Hematopoietic multipotent progenitor cell treated with erythropoietin and hydrocortisone succinate and interleukin-3 and kit ligand, for 17 days (in vitro differentiated cells): Measurements from ENCODE around the gene TTC9B.
"Not testable (repeated sequence)": the region's sequence is repeated elsewhere in the genome, so short reads cannot be mapped to it uniquely, and the experiment has no call there.

ENCODE experiments used
- DNase-seq: peaks from one replicate; pipeline ENCODE4 v3.0.0-alpha.2; 2015; ENCODE audit warnings: low spot score

Gene TTC9B

DNA sequence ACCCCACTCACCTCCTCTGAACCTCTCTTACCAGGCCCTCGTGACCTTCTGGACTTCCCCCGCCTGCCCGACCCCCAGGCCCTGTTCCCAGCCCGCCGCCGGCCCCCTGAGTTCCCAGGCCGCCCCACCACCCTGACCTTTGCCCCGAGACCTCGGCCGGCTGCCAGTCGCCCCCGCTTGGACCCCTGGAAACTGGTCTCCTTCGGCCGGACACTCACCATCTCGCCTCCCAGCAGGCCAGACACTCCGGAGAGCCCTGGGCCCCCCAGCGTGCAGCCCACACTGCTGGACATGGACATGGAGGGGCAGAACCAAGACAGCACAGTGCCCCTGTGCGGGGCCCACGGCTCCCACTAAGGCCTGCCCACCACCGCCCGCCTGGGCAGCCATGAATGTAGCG is 3.2 kb downstream of the TTC9B start:
- no peak for DNase-seq

DNA sequence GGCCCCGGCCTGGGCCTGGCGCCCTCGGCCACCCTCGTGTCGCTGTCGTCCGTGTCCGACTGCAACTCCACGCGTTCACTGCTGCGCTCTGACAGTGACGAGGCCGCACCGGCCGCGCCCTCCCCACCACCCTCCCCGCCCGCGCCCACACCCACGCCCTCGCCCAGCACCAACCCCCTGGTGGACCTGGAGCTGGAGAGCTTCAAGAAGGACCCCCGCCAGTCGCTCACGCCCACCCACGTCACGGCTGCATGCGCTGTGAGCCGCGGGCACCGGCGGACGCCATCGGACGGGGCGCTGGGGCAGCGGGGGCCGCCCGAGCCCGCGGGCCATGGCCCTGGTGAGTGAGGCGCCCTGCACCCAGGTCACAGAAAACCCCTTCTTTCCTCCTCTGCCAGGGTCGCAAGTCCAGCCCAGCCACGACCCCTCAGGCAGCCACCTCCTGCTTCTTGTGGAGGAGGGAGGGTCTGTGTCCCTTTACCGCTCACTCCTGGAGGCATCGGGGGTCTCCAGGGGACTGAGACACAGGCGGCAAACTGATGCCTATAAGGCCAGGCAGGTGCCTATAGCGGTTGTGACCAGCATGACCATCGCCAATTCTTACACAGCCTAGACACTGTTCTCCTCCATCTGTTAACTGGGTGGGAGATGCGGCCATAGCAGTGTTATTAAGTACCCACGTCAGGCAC is 4.2 kb downstream of the TTC9B start:
- DNase-seq, result no peak

DNA sequence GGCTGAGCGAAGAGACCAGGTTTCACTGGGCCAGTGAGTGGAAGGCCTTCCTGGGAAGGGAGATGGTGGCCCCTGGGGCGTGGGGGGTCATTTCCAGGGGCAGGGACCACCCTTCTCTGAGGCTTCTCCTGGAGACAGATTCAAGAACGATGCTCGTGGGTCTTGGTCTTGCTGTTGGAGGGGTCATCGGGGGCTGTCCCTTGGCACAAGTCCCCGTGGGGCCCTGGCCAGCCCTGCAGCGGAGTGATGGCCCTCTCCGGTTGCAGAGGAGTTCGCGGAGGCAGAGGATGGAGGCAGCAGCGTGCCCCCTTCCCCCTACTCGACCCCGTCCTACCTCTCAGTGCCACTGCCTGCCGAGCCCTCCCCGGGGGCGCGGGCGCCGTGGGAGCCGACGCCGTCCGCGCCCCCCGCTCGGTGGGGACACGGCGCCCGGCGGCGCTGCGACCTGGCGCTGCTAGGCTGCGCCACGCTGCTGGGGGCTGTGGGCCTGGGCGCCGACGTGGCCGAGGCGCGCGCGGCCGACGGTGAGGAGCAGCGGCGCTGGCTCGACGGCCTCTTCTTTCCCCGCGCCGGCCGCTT is 4.8 kb downstream of the TTC9B start:
- no peak for DNase-seq

DNA sequence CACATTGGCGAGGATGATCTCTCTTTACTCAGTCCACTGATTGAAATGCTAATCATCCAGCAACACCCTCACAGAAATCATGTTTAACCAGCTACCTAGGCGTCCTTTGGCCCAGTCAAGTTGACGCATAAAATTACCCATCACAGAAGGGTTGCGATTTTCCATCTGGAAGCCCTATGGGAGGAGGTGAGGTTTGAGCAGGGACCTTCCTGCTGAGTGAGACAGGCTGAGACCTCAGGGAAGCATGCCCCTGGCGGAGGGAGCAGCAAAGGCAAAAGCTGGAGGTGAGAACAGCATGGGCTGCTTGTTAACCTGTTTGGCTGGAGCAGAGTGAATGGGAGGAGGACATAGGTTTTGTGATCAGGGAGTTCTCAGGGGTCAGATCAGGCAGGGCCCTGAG is 7.3 kb downstream of the TTC9B start:
- no peak for DNase-seq

DNA sequence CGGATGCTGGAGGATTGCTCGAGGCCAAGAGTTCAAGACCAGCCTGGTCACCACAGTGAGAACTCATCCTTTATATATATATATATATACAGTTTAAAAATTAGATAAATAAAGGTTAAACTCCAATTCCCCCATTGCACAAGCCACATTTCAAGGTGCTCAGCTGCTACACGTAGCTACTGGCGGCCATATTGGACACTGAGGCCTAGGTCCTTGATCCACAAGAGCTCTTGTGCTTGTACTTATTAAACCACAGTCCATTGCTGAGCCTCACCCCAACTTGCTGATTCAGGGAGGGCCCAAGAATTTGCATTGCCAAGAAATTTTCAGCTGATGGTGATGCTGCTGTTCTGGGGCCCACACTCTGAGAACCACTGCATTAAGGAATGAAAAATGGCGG is 9.6 kb downstream of the TTC9B start:
- DNase-seq, result no peak

DNA sequence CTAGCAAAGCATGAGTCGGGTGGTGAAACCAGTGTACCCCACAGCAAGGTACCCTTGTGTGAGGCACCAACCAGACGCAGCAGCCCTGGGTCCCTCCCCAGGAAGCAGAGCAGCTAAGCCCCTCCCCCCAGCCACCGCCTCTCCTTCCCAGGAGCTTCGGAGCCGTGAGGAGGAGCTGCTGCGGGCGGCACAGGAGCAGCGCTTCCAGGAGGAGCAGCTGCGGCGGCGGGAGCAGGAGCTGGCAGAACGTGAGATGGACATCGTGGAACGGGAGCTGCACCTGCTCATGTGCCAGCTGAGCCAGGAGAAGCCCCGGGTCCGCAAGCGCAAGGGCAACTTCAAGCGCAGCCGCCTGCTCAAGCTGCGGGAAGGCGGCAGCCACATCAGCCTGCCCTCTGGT is 12.4 kb downstream of the TTC9B start:
- no peak for DNase-seq

DNA sequence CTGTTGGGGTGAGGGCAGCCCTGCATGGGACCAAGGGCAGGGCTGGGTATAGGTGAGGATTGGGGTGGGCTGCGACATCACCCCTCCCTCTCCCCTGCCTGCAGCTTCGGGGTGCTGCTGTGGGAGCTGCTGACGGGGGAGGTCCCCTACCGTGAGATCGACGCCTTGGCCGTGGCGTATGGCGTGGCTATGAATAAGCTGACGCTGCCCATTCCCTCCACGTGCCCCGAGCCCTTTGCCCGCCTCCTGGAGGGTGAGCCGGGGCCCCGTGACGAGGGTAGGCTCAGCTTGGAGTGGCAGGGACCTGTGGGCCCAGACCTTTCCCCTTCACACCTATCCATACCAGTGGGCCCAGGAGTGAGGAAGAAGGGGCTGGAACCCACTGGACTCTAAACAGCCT is 13.8 kb downstream of the TTC9B start:
- no peak for DNase-seq

DNA sequence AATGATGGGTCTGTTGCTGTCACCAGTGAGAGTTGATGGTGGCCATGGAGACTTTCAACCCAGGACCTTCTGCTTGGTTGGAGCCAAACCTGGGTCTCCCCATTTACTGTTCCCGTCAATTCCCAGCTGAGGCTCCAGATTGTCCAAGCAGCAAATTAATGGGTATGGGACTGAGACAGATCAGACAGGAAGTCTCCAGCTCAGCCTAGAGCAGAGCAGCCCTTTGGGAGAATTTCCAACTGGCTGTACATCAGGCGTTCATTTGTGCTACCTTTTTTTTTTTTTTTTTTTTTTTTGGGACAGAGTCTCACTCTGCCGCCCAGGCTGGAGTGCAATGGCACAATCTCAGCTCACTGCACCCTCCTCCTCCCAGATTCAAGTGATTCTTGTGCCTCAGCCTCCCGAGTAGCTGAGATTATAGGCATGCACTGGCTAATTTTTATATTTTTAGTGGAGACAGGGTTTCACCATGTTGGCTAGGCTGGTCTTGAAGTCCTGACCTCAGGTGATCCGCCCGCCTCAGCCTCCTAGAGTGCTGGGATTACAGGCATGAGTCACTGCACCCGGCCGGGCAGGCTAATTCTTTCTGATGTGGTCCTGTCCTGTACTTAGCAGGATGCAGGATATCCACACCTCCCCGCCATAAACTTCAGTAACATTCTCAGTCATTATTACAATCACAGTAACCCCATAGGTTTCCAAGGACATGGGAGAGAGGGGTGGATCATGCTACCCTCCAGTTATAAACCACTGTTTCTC is 17.7 kb downstream of the TTC9B start:
- DNase-seq, result no peak

DNA sequence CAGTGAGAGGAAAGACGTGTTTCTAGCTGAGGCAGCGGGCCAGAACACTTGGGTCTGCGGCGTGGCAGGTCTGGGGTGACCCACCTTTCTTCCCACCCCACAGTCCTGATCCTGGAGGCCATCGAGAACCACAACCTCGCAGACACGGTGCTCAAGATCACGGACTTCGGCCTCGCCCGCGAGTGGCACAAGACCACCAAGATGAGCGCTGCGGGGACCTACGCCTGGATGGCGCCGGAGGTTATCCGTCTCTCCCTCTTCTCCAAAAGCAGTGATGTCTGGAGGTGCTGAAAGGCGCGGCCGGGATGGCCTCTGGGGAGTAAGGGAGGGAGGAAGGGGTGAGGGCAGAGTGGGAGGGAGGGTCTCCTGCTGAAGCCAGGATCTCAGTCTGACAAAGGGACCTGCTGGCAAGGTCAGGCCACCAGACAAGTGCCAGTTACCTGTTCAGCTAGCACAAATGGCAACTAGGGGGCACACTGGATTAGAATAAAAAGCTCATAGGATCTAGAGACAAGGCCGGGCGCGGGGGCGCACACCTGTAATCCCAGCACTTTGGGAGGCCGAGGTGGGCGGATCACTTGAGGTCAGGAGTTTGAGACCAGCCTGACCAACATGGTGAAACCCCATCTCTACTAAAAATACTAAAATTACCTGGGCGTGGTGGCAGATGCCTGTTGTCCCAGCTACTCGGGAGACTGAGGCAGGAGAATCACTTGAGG is 19.8 kb downstream of the TTC9B start:
- DNase-seq, result no peak

DNA sequence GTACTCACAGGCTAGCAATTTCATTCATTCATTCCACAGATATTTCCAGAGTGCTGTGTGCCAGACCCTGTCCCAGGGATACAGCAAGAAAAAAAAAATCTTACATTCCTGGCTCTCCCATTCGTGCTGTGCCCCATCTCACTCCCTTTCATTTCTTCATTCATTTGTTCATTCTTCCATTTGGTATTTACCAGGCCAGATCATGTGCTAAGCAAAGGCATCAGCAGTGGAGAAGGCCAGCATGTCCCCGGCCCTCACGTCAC is 24.7 kb downstream of the TTC9B start:
- DNase-seq, result no peak

DNA sequence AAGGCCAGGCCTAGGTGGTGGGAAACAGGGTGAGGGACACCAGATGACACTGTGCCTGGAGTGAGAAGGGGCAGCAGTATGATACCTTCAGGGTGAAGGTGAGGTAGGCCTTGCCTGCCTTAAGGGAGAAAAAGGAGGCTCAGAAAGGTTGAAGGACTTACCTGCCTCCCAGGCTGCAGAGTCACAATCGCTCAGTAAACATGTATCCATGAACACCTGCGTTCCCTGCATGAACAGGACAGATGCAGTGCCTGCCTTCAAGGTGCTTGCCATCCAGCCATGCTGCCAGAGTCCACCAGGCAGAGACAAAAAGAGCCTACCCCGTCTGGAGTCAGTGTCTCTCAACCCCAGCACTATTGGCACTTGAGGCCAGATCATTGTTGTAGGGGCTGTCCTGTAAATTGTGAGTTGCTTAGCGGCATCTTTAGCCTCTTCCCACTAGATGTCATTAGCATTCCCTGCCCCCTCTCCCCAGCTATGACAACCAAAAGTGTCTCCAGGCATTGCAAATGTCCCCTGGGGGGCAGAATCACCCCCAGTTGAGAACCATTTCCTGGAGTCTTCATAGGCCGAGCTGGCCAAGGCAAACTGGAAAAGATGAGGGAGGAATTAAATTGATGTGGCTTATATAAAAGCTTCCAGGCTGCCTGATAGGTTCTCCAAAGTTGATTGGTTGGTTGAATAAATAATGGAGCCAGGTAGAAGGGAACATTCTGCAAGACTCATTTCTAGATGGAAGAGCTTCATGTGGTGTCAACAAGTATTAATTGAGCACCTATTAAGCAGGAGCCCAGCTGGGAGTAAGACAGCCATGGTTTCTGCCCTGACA is 25.2 kb downstream of the TTC9B start:
- DNase-seq, result no peak

DNA sequence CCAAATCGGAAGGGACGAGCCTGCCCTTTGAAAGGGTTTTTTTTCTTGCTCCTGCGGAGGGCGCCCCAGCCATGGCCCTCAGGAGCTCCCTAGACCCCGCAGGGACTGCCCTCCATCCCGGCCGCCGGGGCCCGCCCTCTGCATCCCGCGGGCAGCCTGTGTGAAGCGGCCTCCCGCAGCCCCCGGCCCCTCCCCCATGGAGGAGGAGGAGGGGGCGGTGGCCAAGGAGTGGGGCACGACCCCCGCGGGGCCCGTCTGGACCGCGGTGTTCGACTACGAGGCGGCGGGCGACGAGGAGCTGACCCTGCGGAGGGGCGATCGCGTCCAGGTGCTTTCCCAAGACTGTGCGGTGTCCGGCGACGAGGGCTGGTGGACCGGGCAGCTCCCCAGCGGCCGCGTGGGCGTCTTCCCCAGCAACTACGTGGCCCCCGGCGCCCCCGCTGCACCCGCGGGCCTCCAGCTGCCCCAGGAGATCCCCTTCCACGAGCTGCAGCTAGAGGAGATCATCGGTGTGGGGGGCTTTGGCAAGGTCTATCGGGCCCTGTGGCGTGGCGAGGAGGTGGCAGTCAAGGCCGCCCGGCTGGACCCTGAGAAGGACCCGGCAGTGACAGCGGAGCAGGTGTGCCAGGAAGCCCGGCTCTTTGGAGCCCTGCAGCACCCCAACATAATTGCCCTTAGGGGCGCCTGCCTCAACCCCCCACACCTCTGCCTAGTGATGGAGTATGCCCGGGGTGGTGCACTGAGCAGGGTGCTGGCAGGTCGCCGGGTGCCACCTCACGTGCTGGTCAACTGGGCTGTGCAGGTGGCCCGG is 26.1 kb downstream of the TTC9B start:
- DNase-seq, result no peak

DNA sequence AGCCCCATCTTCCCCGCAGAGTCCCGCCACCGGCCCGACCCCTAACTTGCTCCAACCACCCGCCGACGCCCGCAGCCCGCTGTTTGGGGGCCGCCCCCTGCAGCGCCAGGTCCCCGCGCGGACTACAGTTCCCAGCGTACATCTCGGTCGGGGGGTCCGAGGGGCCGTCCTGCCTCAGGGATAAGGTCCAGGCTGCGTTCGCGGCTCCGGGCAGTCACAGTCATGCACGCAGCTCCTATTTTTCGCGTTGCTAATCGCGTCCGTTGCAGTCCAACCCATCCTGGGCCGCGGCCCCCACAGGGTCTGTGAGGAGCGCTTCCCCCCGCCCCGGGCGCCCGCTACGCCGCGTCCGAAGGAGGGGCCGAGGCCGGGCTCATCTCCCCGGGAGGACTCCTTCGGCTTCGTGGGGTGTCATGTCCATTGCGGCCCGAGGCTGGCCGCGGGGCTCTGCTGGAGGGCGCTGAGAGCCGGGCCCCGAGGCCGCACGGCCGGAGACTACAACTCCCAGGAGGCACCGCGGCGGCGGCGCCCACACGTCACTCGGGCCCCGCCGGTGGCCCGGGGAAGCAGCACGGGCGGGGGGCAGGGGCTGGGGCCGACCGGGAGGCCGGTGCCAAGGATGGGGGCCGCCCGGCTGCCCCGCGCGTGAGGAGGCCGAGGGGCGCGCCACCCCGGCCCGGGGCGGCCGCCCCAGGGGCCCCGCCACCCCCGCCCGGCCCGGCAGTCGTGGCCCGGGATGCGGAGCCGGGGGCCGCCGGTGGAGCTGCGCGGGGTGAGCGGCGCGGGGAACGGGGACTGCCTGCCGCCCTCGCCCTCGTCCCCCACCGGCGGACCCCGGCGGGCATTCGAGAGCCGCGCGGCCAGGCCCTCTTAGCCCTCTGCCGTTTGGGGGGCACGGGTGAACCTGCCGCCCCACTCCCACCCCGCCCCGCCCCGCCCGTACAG is 27.0 kb downstream of the TTC9B start, which contains the start of gene MAP3K10:
Gene MAP3K10, plus strand, starts transcription at position 536 of the 945 bp plus-strand sequence. CDS start 606 bp downstream, outside the sequence.
- peak; percentile 53 for DNase-seq

DNA sequence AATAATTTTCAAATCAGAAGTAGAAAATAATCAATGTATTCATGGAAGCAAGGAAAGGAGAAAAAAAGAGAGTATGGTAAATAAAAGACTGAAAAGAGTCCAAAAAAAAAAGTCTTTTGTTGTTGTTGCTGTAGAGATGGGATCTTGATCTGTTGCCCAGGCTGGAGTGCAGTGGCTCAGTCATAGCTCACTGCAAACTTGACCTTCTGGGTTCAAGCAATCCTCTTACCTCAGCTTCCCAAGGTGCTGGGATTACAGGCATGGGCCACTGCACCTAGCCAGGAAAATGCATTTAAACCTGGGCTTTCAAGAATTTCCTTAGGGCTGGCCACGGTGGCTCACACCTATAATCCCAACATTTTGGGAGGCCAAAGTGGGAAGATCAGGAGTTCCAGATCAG is 33.9 kb downstream of the TTC9B start:
- no peak for DNase-seq

DNA sequence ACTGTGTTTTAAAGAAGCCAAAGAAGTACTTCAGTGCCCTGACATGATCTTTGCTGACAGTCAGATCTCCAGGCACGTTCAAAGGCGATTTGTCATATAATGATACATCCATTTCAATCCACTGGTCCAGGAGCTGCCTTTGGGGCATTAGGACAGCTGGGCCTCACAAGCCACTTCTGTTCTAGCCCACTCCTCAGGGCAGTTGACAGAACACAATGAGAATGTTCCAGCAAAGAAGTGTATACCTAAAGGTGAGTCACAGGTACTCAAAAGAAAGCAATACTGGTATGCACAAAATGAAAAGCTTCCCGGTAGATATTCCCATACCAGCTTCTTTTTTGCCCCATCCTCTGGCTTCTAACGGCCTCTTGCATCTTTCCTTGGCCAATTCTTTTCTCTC is 39.4 kb downstream of the TTC9B start:
- DNase-seq, result no peak

DNA sequence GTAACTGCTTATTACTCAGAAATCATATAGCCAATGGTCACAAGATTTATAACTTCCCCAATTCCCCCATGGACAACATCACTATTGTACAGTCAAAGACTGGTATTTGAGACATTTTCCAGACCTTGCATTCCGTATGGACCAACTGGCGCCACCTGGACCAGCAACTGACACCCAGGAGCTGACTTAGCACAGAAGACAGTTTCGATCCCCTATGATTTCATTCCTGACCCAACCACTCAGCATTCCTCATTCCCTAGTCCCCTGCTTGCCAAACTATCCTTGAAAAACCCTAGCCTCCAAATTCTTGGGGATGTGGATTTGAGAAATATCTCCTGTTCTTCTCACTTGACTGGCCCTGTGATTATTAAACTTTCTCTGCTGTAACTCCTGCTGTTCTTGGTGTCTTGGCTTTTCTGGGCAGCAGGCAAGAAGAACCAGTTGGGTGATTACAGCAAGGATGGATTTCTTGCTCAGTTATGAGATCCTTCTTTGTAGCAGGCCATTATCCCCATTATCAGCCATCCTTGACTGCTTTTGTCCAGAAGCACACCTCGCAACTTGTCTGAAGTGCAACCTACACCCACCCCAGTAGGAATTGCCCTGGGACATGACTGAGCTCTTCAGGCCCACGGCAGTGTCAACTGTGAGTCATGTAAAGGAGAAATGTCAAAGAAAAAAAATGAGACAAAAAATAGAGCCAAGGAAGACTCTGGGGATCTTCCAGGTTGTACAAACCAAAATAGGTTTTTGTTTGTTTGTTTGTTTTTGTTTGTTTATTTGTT is 40.7 kb downstream of the TTC9B start:
- DNase-seq, result no peak

DNA sequence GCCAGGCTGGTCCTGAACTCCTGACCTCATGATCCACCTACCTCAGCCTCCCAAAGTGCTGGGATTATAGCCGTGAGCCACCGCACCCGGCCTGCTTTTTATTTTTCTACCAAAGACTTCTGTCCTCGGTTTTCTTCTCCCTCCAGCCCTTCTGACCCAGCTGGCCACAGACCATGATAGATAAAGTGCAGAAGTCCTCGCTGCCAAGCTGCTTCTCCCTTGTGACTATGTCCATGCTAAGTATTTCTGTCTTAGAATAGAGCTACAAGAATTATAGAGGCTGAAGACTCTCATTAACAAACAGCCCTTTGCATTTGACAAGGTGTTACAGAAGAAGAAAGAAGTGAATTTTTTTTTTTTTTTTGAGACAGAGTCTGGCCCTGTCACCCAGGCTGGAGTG is 42.4 kb downstream of the TTC9B start:
- no peak for DNase-seq

DNA sequence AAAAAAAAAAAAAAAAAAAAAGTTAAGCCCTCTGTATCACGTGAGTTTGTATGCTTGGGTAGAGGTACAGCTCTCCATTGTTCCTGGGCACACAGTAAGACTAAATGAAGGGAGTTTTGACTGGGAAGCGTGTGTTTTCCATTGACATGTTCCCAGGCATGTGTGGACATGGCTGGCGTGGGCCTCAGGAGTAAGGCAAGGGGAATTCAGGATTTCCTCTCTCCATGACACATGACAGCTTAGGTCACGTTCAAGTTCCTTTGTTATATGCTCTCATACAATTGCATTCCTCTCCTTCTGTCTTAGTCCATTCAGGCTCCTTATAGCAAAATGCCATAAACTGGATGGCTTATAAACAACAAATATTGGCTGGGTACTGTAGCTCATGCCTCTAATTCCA is 44.1 kb downstream of the TTC9B start:
- DNase-seq, result no peak

DNA sequence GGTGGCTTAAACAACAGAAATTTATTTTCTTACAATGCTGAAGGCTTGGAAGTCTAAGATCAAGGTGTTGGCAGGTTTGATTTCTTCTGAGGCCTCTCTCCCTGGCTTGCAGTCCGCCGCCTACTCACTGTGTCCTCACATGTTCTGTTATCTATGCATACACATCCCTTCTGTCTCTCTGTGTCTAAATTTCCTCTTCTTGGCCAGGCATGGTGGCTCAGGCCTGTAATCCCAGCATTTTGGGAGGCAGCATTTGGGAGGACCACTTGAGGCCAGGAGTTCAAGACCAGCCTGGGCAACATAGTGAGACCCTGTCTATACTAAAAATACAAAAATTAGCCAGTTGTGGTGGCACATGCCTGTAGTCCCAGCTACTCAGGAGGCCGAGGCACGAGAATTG is 46.9 kb downstream of the TTC9B start:
- not testable (repeated sequence) for DNase-seq
